WI38 (cell line): ENCODE results near the gene ZNF22.

Experiments used
- H3K4me3 ChIP-seq: 2 replicates; pipeline ENCODE4 v1.5.1; 2011; ENCODE audit warnings: low read depth, mild to moderate bottlenecking, control low read depth, low read length
- CTCF ChIP-seq: IDR thresholded peaks from 2 replicates; pipeline ENCODE4 v1.5.1; 2012; ENCODE audit warnings: low read depth, mild to moderate bottlenecking, control low read depth, low read length

ZNF22 gene

GRCh38 chr10:44961230-44961571 is 39.5 kb upstream of the ZNF22 start:
- no peak for TF ChIP-seq CTCF
- no peak overlapping the region for H3K4me3 ChIP-seq

- no peak for TF ChIP-seq CTCF
- no peak overlapping the region for H3K4me3 ChIP-seq
Observed at GRCh38 chr10:44961931-44962750, 38.6 kb upstream of the ZNF22 start.

GRCh38 chr10:44962870-44963738 is 37.6 kb upstream of the ZNF22 start:
- TF ChIP-seq CTCF = no peak
- no peak overlapping the region for H3K4me3 ChIP-seq

GRCh38 chr10:44963772-44964633 is 36.7 kb upstream of the ZNF22 start:
- no peak for TF ChIP-seq CTCF
- H3K4me3 ChIP-seq = no peak overlapping the region

- H3K4me3 ChIP-seq = no peak overlapping the region
- no peak for TF ChIP-seq CTCF
Observed at GRCh38 chr10:44965104-44965503, 35.6 kb upstream of the ZNF22 start.

- no peak for TF ChIP-seq CTCF
- no peak overlapping the region for H3K4me3 ChIP-seq
Observed at GRCh38 chr10:44965651-44966097, 35.0 kb upstream of the ZNF22 start.
